NCI-H2171 treated with DMSO at 0.1 percent for 48 hours (cell line): Measurements from ENCODE around the gene DLST.

Experiments
- DNase-seq: peaks from one replicate; lab custom pipeline; 2025; lab: John Stamatoyannopoulos, UW

The DLST gene

DNA sequence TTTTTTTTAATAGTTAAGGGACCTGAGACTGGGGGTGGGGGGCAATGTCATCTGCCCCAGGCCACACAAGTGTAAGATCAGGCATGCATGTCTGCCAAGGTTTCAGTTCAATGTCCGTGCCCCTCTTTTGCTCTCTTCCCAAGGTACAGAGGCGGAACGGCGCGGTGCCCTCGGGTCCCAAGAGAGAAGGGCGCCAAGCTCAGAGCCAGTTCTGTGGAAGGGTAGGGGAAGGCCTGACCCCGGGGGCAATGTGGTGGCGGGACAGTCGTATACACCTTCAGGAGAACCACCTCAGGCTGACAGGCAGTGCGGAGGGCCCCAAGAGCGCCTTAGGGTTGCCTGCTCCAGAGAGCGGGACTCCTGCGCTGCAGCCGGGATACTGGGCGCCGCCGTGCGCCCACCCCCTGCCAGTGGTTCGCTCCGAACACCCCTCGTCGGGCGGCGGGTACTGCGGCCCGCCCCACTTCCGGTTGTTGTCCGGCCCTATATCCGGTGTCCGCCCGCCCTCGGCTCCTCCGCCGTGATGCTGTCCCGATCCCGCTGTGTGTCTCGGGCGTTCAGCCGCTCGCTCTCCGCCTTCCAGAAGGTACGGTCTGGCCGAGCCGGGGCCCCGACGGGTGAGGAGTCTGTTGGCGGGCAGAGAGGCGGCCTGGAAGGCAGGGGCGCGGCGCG lies at the start of gene DLST:
Gene DLST (plus strand): TSS at position 486 of the 672 bp plus-strand sequence. CDS start 38 bp downstream, at position 524.
- DNase-seq, result peak; percentile 93

DNA sequence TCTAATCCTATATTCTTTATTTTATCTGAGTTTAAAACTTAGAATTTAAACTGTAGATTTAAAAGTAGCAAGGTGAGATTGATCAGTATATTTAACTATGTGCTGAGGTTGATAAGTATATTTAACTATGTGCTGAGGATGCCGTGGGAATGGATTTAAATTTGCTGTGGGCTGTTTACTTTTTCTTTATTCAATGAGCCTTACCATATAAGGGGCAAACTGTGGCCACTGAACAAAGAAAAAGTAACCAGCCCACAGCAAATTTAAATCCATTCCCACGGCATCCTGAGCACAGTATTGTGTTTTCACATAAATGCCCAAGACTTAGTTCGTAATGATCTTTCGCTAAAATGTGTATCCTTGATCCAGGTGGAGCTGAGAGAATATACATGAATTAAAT lies 48.9 kb upstream of the DLST start:
- DNase-seq, result no peak

DNA sequence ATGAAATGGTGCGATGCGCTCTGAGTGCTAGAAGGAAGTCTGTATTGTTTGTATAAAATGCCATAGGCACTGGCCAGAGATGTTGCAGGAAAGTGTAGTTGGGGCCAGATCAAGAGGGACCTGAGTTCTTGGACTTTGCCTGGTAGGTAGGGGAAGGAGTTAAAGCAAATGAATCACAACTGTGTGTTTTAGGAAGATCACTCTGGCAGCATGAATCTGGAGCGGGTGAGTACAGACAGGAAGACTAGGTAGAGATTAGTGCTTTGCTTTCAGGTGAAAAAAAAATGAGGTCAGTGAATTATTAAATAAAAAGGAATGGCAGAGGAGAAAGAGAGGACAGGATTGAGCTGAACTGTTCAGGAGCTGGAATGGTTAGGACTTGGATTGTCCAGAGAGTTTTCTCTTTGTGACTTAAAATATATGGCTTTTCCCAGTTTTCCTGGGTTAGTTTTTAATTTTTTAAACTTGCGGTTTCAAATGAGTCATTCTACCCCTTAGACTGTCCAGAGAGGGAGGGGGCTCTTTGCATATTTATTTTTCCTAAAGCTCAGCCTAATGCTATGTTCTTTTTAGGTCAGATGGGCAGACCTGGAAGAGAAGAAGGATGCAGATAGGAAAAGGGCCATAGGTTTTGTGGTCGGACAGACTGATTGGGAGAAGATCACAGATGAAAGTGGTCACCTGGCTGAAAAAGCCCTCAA lies 46.9 kb upstream of the DLST start:
- DNase-seq, result no peak

DNA sequence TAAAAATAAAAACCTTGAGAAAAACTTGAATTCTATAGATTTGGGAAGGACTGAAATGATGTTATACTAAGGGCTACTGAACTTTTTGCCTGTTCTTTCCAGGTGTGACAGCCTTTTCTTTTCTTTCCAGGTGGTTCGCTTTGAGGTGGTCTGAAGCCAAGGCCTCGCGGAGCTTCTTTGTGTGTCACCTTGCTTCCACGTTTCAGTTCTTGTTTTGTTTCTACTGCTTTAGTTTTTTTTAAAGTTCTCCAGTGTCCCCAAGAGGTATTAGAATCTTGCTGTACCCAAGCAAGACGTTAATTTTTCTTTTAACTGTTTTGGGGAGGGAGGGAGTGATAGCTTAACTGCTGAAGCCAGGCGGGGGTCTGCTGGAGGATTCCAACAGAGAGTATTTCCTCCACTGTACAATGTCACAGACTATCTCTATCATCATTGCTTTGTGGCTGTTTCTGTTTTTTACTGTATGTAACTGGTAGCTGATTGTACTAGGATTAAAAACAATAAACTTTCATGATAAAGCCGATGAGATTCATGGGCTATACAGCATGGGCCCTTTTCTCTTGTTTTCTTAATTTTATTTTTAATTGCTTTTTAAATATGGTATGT lies 46.0 kb upstream of the DLST start:
- DNase-seq, result no peak

DNA sequence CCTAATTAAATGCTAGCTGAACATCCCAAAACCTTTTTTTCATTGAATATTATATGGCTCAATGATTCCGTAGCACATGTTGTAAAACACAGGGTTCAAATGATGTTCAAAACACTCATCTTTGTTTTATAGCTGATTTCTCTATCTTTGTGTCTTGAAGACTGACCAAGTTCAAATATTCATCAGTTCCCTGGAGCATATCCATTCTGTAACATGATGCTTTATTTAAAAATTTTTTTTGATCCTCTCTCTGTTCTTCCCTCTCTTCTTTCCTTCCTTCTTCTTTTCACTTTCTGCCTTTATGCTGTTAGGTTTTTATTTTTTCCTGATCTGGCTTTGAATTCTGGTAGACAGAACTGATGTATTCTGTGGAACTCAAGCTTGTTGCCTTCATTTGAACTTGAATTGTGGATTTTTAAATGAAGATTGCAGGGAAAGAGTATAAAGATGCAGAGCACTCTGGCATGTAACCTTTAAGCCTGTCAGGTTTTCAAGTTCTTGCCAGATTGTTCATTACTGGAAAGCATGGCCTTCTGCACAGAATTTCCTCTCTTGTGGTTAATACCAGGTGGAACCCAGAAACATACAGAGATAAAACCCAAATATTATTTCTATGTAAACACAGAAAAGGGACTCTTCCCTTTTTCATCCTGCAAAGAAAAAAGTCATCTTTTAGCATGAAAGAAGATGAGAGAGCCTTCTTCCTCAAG lies 45.3 kb upstream of the DLST start:
- DNase-seq, result peak; percentile 63

DNA sequence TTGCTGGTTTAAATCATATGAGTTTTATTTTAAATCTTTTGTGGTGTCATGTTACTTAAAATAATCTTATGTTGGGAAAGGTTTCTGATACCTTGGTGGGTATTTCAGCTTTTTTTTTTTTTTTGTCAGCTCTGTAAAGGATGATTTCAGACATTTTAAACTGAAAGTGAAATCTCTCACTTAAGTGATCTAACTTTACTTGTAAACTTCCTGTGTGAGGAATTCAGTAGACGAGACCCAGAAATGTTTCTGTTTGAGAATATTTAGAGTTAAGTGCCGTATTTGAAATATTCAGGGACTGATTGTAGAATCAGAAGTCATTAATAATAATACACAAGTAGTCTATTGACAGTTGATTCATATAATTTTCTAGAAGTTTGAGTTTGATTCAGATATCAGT lies 43.5 kb upstream of the DLST start:
- no peak for DNase-seq

DNA sequence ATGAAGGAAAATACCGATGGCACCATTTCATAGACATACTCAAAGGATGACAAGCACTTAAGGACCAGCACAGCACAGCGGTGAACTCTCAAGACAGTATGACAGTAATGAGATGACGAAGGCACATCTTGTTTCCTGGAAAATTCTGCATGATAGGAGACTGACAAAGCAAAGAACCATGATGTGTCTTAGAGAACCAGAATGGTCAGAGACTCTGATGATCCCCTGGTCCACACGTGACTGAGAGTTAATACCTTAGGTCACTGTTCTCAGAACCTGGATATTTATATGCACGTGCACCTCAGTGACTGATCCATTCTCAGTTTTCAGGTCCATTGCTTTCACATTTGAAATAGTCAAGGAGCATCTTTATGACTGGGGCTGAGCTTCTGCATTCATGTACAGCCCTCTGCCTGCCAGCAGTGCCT lies 41.1 kb upstream of the DLST start:
- DNase-seq, result no peak

DNA sequence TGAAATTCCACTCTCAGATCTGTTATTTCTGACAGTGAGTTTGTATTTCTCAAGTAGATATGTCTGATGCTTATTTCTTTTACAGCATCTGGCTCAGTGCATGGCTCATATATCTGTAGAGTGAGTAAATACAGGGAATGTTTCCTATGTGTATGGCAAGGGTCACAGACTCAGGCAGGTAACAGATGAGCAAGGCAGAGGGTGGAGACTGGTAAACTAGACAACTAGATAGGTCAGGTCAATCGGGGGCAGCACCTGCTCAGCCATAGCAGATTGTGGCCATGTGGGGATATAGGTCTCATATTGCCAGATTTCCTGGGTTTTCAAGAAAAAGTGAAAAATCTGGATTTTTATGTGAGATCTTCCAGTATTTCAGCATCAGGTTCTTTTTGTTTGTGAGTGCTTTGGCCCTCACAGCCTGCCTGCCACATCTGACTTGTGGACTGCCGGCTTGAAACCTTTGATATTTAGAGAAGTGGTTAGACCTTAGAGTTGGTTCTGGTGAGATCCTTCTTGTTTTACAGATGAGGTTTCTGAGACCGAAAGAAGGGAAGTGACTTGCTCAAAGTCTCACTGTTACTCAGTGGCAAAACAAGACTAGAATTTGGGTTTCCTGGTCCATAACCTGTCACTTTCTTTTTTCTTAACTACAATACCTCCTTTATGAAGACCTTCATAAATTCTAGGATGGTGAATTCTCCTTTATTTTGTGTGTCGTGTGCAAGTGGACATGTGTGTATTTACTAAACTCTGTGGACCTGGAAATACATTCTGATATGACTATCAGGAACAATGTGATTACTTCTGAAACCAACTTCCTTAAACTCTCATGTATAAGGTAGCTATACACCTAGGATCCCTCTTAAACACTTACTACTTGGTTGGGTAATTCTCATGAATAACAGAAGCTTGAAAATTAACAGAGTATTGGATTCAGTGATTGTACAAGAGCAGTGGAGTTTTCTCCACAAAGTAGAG lies 40.2 kb upstream of the DLST start:
- no peak for DNase-seq

DNA sequence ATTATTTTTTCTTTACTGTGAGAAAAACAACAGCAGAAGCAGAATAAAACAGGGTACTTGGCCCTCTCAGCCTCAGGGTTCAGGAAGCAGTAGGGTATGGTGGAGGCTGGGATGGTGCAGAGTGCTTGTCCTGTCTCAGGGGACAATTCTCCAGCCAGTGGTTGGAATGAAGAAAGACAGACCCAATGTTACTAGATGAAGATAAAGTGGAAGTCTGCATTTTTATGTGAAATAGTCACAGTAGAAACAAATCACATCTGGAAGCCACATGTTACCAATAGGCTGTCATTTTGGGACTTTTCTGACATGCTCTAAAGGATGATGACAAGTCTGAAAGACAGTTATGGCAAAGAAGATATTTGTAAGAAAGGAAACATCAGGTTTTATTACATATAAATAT lies 38.1 kb upstream of the DLST start:
- DNase-seq, result no peak

DNA sequence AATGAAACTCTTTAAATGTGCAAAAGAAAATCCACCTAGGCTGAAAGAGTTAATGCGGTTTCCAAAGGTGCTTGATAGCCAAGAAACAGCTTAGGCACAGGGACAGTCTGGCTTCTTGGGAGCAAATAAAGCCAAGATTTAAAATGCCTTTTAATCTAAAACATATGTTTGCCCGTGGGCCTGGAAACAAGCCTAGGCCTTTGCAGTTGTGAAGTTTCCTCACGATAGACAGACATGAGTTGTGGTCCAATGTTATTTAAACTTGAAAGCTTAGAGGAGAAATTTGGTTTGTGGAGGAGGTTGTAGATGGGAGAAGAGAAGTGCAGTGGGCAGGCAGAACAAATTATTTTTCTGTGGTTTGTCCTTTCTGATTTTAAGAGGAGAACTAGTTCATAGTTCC lies 35.5 kb upstream of the DLST start:
- no peak for DNase-seq

DNA sequence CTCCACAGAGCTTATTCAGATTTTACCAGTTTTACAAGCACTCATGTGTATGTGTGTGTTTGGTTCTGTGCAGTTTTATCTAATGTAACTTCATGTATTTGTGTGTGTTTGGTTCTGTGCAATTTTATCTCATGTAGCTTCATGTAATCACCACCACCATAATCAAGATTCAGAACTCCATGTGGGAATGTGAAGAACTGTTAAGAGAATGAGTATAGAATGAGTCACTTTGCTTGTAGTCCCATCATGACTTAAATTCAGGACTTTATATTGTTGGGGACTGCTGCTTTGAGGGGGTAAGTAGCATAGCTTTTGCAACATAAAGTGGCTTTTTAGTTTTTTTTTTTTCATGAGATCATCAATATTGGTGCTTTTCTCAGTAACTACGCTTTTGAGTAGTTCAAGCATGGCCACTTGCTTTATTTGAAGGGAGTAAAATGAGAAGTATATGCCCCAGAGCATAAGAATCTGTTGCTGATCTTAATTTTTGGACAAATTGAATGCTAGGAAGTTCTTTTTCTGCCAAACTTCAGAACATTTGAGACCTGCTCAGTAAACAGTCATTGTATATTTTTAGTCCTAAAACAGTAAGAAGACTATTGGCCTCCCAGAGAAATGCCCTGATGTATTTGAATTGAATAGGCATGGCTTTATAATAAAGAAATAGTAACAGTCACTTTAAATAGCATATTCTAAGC lies 34.6 kb upstream of the DLST start:
- DNase-seq, result no peak

DNA sequence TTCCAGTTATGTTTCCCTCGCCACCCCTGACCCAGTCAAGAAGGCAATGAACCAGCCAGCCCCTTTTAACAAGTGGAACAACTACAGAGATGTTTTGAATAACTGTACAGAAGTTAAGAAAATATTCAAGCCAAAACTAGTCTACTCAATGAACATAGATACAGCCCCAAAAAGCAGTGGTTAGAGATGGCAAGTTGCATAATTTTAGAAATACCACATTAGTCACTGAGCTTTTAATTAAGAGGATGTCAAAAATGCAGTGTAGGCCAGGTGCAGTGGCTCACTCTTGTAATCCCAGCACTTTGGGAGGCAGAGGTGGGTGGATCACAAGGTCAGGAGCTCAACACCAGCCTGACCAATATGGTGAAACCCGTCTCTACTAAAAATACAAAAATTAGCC lies 32.9 kb upstream of the DLST start:
- no peak for DNase-seq

DNA sequence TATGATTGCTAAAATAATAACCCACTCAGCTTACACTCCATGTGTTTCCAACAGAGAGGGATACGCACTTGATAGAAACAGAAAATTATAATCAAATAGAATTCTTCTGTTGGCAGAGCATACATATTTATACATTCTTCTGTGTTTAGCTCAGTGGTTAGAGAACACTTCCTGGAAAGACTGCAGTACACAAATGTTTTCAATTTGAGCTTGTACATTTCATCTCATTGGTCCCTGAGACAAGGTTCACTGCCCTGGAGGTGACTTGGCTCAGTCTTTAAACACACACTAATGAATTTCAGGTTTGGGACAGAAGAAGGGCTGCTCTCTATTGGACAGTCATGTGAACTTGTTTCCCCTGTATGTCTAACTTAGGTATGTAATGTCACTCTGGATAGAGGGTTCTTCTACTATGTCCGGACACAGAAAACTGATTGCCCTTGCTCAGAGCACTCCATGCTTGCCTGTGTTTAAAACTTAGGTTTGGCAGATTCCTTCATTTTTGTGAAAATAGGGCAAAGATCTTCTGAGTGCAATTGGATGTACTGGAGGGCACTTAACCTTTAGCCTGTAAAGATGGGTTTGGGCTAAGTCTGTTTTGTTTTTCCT lies 28.7 kb upstream of the DLST start:
- DNase-seq, result no peak

DNA sequence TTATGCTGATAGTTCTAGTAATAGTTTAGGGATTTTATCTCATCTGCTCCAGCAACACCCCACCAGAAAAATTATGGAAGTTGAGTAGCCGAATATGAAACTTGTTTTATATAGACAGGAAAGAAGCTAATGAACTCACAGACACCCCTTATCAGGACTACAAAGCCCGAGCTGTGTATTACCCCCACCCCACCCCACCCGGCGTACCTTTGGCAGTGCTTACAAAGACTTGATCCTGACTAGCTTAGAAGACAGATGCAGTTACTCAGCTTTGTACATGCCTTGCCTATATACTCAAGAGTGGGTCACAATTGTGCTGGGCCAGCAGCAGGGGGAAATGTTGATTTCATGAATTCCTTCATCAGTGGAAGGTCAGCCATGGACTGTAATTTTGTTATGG lies 28.1 kb upstream of the DLST start:
- no peak for DNase-seq

DNA sequence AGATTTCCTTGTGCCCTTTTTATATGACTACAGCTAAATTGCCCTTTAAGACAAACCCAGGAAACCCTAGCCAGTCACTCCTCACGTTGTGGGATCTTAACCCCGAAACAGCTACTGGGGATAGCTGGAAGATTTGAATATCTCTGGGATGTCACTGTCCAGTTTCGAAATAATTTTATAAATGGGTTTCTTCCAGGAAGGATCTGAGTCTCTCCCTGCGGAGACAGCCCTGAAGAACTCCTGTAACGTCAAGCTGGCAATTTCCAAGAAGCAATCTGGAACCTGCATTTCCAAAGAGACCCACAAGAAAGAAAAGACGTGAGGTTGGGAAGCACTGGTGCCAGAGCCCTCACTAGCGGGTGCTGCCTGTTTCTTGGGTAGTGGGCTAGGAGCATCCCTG lies 26.7 kb upstream of the DLST start:
- DNase-seq, result no peak

DNA sequence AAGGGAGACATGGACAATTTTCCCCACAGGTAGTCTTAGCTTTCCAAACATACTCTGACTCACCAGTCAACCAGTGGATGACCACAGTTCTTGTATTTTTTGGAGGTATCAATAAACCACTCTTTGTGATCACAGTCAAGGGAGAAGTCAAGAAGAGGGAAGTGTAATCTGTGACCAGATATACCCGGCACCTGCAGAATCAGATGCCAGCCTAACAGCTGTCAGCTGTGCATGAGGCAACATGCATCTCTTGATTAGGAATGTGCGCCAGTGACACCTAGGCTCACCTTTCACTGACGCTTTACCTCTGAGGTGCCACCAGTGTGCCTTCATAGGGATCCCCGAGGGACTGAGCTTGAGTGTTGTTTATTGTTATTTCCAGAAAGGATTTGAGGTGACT lies 25.8 kb upstream of the DLST start:
- DNase-seq, result peak; percentile 89

DNA sequence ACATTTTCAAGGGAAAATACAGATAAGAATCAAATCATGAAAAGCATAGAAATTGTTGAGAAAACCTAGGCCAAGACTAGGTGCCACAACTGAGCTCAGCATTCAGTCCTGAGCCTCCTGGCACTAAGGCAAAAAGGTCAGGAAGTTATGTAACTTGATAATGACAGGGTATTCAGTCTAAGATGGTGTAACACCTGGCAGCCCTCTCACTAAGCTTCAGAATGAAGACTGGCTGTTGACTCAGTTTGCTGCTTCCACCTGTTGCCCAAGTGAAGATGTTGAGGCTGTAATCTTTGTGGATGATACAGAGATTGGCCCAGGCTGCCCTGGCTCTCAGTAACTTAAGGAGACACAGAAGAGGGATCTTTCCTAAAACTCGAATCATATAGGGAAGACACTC lies 25.4 kb upstream of the DLST start:
- peak; percentile 89 for DNase-seq

DNA sequence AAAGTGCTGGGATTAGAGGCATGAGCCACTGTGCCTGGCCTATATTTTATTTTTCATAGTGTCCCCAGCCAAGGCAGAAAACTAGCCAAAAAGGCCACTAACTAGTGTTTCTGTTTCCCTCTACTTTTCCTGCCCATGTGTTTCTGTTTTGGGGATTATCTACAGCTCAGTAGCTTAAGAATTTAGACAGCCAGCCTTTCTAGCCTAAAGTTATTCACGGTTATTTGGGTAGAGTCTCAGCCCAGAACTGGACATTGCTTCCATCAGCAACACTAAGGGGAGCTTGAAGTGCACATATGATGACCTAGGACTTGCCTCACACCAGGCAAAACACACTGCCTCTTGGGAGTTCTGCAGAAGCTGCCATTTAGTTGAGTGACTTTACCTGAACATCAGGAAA lies 23.7 kb upstream of the DLST start:
- DNase-seq, result no peak

DNA sequence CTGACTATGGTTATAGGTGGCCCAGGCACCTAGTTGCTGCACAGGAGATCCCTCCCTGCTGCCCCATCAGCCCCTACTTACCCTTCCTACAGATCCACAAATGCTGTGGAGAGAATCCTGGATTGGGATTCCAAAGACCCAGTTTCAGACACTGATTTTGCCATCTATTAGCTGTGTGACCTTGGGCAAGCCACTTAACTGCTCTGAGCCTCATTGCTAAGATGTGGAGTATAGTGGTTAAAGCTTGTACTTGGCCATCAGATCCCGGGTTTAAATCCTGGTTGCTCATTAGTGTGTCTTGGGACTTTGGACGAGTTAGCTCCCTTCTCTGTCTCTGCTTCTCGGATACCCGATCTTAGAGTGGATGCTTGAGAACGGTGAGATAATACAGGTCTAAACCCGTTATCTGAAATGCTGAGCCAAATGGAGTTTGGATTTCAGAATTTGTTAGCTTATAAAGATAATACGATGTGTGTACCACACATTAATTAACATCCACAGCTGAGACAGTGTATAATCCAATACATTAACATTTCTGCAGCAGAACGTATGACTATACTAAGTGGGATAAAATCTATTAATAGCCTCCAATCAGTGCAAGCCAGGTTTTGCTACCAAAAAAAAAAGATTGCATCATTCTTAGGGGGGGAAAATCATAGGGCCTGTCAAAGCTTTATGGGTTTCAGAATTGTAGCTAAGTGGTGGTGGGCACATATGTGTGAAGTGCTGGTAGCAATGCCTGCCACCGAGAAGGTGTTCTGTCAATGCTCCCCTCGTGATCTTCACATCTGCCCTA lies 21.8 kb upstream of the DLST start:
- DNase-seq, result peak; percentile 25
